ES-I3 (cell line): ENCODE results near the gene KIAA0319L.

Source experiments
- H3K36me3 ChIP-seq: 2 replicates; pipeline ENCODE4 v1.6.1; 2013; ENCODE audit warnings: mild to moderate bottlenecking, low read length, control low read depth, moderate library complexity; ENCODE audit not compliant: insufficient read depth
- H3K4me1 ChIP-seq: 2 replicates; pipeline ENCODE4 v1.6.1; 2013; ENCODE audit warnings: mild to moderate bottlenecking, control low read depth, low read length; ENCODE audit not compliant: insufficient read depth
- H3K9ac ChIP-seq: 2 replicates; pipeline ENCODE4 v1.6.1; 2013; ENCODE audit warnings: low read depth, mild to moderate bottlenecking, low read length, moderate library complexity
- H3K9me3 ChIP-seq: 2 replicates; pipeline ENCODE4 v1.6.1; 2013; ENCODE audit warnings: mild to moderate bottlenecking, low read length, moderate library complexity; ENCODE audit not compliant: control insufficient read depth, insufficient read depth

KIAA0319L gene

GRCh38 chr1:35519432-35519831 lies 37.8 kb downstream of the KIAA0319L start:
- Histone ChIP-seq H3K9ac (no peak overlapping the region), H3K9me3 (peaks cover 11% of the 10 kb centered on the region; the same call in 1 of the 2 replicates), H3K4me1 (no peaks in the 10 kb centered on the region; the same call in 1 of the 2 replicates), H3K36me3 (no peaks in the 10 kb centered on the region)

- Histone ChIP-seq H3K9me3 (peaks cover 11% of the 10 kb centered on the region; the same call in 1 of the 2 replicates), H3K4me1 (no peaks in the 10 kb centered on the region), H3K9ac (no peak overlapping the region), H3K36me3 (no peaks in the 10 kb centered on the region)
Observed at GRCh38 chr1:35518183-35518582, 39.0 kb downstream of the KIAA0319L start.

- Histone ChIP-seq H3K4me1 (no peaks in the 10 kb centered on the region; the same call in 1 of the 2 replicates), H3K9ac (no peak overlapping the region), H3K9me3 (no peaks in the 10 kb centered on the region), H3K36me3 (no peaks in the 10 kb centered on the region)
Observed at GRCh38 chr1:35511305-35511704, 45.9 kb downstream of the KIAA0319L start.

- Histone ChIP-seq H3K9me3 (no peaks in the 10 kb centered on the region), H3K4me1 (no peaks in the 10 kb centered on the region; the same call in 1 of the 2 replicates), H3K36me3 (no peaks in the 10 kb centered on the region; the same call in 1 of the 2 replicates), H3K9ac (no peak overlapping the region)
Observed at GRCh38 chr1:35509558-35509957, 47.6 kb downstream of the KIAA0319L start.

GRCh38 chr1:35507947-35508346 lies 49.3 kb downstream of the KIAA0319L start:
- no peaks in the 10 kb centered on the region for H3K9me3 ChIP-seq
- H3K36me3 ChIP-seq = no peaks in the 10 kb centered on the region; the same call in 1 of the 2 replicates
- no peaks in the 10 kb centered on the region; the same call in 1 of the 2 replicates for H3K4me1 ChIP-seq
- H3K9ac ChIP-seq = no peak overlapping the region

- no peaks in the 10 kb centered on the region; the same call in 1 of the 2 replicates for H3K4me1 ChIP-seq
- no peak overlapping the region for H3K9ac ChIP-seq
- H3K9me3 ChIP-seq = no peaks in the 10 kb centered on the region
- no peaks in the 10 kb centered on the region; the same call in 1 of the 2 replicates for H3K36me3 ChIP-seq
Observed at GRCh38 chr1:35506960-35507912, 50.0 kb downstream of the KIAA0319L start.

- Histone ChIP-seq H3K36me3 (no peaks in the 10 kb centered on the region; the same call in 1 of the 2 replicates), H3K4me1 (no peaks in the 10 kb centered on the region; the same call in 1 of the 2 replicates), H3K9me3 (no peaks in the 10 kb centered on the region), H3K9ac (no peak overlapping the region)
Observed at GRCh38 chr1:35505911-35506798, 51.0 kb downstream of the KIAA0319L start.

GRCh38 chr1:35502242-35502641 lies 55.0 kb downstream of the KIAA0319L start:
- Histone ChIP-seq H3K9me3 (no peaks in the 10 kb centered on the region), H3K36me3 (no peaks in the 10 kb centered on the region; the same call in 1 of the 2 replicates), H3K9ac (no peak overlapping the region), H3K4me1 (no peaks in the 10 kb centered on the region)

- Histone ChIP-seq H3K36me3 (no peaks in the 10 kb centered on the region), H3K9me3 (no peaks in the 10 kb centered on the region), H3K9ac (no peak overlapping the region), H3K4me1 (no peaks in the 10 kb centered on the region)
Observed at GRCh38 chr1:35500439-35500838, 56.8 kb downstream of the KIAA0319L start.

GRCh38 chr1:35499652-35500176 lies 57.5 kb downstream of the KIAA0319L start:
- H3K9me3 ChIP-seq = no peaks in the 10 kb centered on the region
- no peaks in the 10 kb centered on the region for H3K36me3 ChIP-seq
- H3K9ac ChIP-seq = no peak overlapping the region
- H3K4me1 ChIP-seq = no peaks in the 10 kb centered on the region

- H3K36me3 ChIP-seq = no peaks in the 10 kb centered on the region
- H3K4me1 ChIP-seq = no peaks in the 10 kb centered on the region
- no peaks in the 10 kb centered on the region for H3K9me3 ChIP-seq
- H3K9ac ChIP-seq = no peak overlapping the region
Observed at GRCh38 chr1:35499231-35499630, 58.0 kb downstream of the KIAA0319L start.

GRCh38 chr1:35497571-35497970 lies 59.6 kb downstream of the KIAA0319L start:
- Histone ChIP-seq H3K36me3 (no peaks in the 10 kb centered on the region), H3K9me3 (peaks cover 8% of the 10 kb centered on the region), H3K4me1 (no peaks in the 10 kb centered on the region), H3K9ac (no peak overlapping the region)

- H3K4me1 ChIP-seq = no peaks in the 10 kb centered on the region
- no peak overlapping the region for H3K9ac ChIP-seq
- peaks cover 12% of the 10 kb centered on the region for H3K9me3 ChIP-seq
- no peaks in the 10 kb centered on the region for H3K36me3 ChIP-seq
Observed at GRCh38 chr1:35490250-35490649, 67.0 kb downstream of the KIAA0319L start.

- Histone ChIP-seq H3K9me3 (peaks cover 7% of the 10 kb centered on the region), H3K4me1 (no peaks in the 10 kb centered on the region), H3K36me3 (no peaks in the 10 kb centered on the region), H3K9ac (no peak overlapping the region)
Observed at GRCh38 chr1:35488336-35488735, 68.9 kb downstream of the KIAA0319L start.
